ENCODE measurements around the gene DAPL1.

GRCh38 chr2:158745866-158746382 is 49.2 kb upstream of the DAPL1 start:
- TF ChIP-seq CTCF (IDR thresholded peaks at IDR 0.05) (0 out of 2 replicates have a peak, but pooled peaks have one; percentile 3), TAF1 (IDR thresholded peaks at IDR 0.05; ENCODE audit: borderline replicate concordance, low read depth, low read length) (no peak), USF2 (IDR thresholded peaks at IDR 0.05; ENCODE audit: borderline replicate concordance, low read depth, low read length) (no peak), POLR2AphosphoS5 (IDR thresholded peaks at IDR 0.05; ENCODE audit: low read depth, low read length) (no peak), RFX5 (IDR thresholded peaks at IDR 0.05; ENCODE audit: low read length) (no peak), REST (IDR thresholded peaks at IDR 0.05; ENCODE audit: low read depth, low read length) (no peak), TCF12 (IDR thresholded peaks at IDR 0.05) (no peak)
